Measurements from ENCODE around the gene FAT1.

The FAT1 gene

GRCh38 chr4:186701788-186702187 lies 21.9 kb downstream of the FAT1 start:
- no peak for TF ChIP-seq CTCF (IDR thresholded peaks at IDR 0.05; ENCODE audit: extremely low read depth, missing control alignments)

GRCh38 chr4:186701273-186701672 lies 22.4 kb downstream of the FAT1 start:
- no peak for DNase-seq (ENCODE audit: low spot score)
- no peak for TF ChIP-seq CTCF (IDR thresholded peaks at IDR 0.05; ENCODE audit: extremely low read depth, missing control alignments)

More at GRCh38 chr4:186701788-186702187, 21.9 kb downstream of the FAT1 start:
- DNase-seq (ENCODE audit: low spot score) = no peak

DNA sequence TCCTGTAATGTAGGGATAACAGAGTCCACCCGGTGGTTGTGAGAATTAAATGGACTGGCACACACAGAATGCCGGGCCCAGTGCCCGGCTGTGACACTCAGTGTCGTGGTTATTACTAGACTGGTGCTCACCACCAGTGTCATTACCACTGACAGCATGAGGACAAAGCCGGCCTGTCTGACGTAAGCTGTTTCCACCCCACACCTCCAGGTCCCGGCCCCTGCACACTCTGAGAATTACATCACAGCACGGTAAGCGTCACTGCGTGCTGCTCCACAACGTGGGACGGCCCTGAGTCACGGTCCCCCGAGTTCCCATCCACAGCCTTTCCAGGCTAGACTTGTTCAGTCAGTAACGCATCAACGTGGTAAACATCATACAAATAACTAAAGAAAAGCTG lies 22.9 kb downstream of the FAT1 start:
- DNase-seq (ENCODE audit: low spot score) = no peak
- TF ChIP-seq CTCF (IDR thresholded peaks at IDR 0.05; ENCODE audit: extremely low read depth, missing control alignments) = no peak

DNA sequence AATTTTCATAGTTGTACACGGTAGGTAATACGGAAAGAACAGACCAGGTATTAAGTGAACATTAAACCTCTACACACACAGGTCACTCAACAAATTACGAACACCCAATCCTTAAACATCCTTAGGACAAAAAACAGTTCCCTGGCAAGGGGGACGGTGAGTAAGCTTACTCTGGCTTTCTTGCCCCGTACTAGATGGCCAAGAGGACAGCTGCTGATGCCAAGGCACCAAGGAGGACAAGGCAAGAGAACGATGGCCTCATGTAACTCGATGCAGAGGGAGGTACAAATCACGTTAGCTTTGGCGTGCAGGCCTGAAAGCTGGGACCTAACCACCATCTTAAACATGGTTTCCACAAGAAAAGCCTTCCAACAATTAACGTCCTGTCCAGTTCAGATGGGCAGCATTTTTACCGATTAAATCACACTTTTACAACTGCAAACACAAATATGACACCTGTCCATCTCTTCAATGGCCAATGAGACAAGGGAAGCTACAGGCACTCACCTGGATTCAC lies 23.7 kb downstream of the FAT1 start:
- no peak for DNase-seq (ENCODE audit: low spot score)
- TF ChIP-seq CTCF (IDR thresholded peaks at IDR 0.05; ENCODE audit: extremely low read depth, missing control alignments) = no peak

- TF ChIP-seq CTCF (IDR thresholded peaks at IDR 0.05; ENCODE audit: extremely low read depth, missing control alignments) = no peak
- DNase-seq (ENCODE audit: low spot score) = no peak
Measured at GRCh38 chr4:186699298-186699697, 24.4 kb downstream of the FAT1 start.

DNA sequence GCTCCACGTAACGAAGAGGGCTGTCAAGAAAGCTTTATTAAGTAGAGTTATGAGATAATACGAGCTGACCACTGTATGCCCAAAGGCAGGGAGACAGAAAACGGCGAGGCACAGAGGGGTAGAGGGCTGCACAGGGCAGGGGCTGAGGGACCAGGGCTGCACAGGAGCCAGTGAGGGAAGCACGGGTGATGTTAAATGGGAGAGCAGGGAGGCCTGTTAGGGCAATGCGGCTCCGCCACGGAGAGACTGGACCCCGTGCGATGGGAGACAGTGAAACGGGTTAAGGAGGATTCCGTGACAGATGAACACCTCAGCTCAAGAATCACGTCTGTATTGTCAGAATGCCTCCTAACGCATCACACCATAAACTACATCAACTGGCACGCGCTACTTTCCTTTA lies 25.1 kb downstream of the FAT1 start:
- no peak for DNase-seq (ENCODE audit: low spot score)
- TF ChIP-seq CTCF (IDR thresholded peaks at IDR 0.05; ENCODE audit: extremely low read depth, missing control alignments) = no peak

DNA sequence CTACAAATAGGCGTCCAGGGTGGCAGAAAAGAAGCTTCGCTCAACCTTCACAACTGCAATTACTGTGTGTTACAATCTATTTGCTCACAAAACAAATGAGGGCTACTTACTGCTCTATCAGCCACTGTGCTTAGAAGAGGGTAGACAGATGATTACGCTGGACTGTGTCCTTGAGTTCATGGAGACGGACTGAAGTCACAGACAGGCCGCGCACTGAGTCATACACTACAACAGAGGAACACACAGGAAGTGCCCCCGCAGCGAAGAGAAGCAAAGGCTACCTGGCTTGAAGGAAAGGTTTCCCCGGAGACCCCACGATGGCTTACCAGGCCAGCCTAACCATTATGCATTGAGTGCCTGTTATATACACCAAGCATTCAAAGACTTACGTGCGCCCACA lies 25.6 kb downstream of the FAT1 start:
- no peak for DNase-seq (ENCODE audit: low spot score)
- no peak for TF ChIP-seq CTCF (IDR thresholded peaks at IDR 0.05; ENCODE audit: extremely low read depth, missing control alignments)
